OCI-M1 (cell line): Measurements from ENCODE around the gene BEND6.

Source experiments
- DNase-seq: peaks from one replicate; lab custom pipeline; 2025; lab: John Stamatoyannopoulos, UW

The BEND6 gene

DNA sequence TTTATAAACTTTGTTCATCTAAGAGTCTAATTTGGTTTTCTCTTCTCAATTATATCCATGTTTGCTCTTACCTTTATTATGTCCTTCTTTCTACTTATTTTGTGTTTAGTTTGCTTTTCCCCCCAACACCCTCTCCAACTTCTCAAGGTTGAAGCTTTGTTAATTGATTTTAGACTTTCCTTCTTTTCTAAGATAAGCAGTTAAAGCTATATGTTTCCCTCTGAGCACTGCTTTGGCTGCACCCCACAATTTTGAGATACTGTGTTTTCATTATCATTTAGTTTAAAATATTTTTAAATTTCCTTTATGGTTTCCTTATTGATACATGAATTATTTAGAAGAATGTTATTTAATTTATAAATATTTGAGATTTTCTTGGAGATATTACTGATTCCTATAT, 13.9 kb upstream of the BEND6 start:
- no peak for DNase-seq

DNA sequence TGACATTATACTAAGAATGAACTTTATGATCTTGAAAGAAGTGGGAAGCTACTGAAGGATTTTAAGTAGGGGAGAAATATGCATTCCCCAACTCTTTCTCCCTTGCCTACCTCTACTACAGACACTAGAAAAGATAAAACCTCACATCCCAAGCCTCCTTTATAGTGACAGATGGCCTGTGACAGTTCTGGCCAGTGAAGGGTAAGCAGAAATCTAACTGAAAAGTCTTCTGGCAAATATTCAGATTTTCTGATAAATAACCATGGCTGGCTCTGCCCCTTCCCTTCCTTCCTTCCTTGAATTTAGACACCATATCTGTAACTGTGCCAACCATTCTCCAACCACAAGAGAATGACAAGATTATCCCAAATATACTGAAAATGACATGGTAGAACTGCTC, 10.2 kb upstream of the BEND6 start:
- no peak for DNase-seq

DNA sequence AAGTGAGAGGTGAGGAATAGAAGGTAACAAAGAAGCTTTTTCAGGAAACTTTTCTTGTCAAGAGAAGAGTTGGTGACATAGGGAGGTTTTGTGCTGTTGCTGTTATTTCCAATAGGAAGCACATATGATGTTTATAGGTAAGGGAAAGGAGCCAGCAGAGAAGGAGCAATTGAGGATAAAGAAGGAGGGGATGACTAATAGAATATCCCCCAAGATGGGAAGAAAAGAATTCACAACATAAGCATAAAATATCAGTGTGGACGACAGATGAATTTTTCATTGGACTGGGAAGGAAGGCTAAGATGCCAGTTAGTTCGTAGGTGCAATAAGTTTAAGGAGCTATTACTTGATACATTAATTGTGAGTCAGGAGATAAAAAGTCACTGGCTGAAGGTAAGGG, 8.5 kb upstream of the BEND6 start:
- no peak for DNase-seq

DNA sequence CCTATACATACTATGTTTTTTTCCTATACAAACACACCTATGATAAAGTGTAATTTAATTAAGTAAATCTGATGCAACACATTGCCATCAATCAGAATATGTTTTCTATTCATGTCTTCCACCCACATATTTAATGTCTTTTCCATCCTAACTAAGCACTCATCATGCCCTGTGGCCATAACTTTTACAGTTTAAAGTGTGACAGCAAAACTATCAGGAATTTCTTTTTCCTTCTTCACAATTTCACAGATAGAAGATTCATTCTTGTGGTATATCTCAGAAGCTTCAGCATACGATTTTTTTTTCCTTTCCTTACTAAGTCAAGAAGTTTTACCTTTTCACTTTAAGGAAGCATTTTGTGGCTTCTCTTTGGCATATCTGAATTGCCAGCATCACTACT, 7.0 kb upstream of the BEND6 start:
- DNase-seq: no peak

DNA sequence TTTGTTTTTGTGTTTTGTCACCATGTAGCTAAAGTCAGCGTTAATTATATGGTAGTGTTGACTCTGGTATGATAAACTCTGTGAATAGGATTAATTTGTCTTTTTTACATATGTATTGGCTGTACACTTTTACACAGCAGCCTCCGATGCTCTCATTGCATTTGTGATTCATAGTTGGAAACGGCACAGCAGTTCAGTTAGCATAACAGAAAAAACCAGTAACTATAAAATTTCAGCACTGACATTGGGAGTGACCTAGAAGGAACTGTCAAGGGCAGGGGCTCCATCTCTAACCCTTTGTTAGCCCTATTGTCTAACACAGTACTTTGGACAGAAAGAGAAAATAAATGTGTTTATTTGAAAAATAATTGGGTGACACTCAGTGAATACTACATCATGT, 5.6 kb upstream of the BEND6 start:
- DNase-seq: no peak

DNA sequence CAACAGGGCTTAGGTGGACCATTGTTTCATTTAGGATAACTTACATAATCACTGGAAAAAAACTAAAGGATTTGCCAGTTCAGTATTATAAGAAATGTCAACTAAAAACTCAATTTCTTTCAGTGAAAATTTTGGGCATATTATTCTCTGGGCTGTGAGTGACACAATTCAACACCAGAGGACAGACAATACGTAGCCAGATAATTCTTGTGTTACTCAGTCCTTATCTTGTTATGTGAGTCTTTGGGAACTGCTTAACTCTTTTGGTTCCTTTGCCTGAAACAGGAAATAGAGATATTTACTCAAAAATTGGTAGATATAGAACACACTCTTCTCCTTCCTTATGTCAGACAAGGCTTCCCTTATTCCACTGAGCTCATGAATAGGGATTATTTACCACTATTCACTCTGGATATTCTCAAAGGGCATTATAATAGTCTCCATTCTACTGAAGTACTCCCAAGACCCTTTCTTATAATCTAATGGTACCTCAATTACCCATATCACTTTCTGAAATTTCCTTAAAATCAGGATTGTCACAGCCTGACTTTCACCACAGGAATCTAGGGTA, 4.9 kb upstream of the BEND6 start:
- peak; percentile 74 for DNase-seq

DNA sequence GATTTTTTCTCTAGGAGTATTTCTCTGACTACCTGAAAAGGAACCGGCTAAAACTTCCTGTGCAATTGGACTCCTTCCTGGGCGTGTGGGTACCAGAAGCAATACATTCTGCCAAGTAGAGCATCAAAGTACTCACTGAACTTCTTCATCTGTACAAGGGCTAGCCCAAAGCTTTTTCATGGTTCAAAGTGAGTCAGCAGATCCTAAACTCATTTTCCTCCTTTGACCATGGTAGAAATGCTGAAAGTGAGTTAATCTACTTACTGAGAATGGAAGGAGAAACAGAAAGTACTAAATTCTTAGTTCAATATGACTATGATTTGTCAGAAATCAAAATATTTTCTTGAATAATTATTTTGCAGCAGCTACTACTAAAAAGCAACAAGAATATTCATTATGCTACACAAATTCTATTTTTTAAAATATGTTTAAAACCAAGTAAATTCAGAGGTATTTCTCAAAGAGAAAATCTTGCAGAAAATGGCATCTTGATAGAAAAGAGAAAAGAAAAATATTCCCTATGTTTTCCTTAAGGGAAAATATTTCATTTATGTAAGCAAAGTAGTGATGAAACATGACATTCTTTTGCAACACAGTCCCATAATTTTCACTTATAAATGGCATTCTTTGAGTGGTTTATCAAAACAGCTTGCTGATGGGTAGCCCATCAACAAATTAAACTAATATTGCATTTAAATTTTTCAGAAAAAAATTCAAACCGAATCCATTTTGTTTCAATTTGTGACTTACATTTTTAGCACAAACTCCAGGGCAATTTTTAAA, 3.7 kb upstream of the BEND6 start:
- peak; percentile 86 for DNase-seq

DNA sequence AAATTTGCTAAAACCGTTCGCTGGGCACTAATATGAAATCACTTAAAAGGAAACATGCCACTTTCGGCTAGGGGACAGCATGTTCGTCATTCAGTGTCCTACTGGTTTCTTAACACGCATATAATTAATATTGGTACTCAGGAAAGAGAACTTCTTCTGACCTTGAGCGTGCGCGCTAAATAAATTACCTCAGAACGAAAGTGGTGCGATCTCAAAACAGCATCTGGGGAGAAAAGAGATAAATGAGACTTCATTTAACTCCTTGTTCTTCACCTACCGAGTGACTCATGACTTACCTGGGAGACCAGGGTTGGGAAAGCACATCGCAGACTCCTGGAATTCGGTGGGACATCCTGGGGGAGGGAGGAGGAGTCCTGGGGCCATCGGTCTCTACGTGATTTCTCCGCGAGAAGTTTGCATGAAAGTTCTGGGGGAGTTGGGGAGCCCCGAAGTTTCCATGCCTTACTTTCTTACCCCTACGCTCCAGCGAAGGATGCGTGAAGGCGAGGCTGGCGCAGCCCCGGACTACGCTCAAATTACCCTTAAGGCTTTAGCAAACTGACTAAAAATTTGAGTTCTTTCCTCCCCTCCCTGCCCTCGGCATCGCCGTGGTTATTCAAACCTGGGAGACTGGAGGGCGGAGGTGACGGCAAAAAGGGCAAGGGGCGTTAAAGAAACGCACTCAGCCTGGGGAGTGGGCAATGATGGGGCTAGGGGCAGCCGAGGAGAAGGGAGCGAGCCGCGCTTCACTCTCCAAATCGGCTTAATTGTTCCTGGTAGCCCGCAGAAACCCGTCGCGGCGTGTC, 1.1 kb upstream of the BEND6 start:
- peak; percentile 26 for DNase-seq

DNA sequence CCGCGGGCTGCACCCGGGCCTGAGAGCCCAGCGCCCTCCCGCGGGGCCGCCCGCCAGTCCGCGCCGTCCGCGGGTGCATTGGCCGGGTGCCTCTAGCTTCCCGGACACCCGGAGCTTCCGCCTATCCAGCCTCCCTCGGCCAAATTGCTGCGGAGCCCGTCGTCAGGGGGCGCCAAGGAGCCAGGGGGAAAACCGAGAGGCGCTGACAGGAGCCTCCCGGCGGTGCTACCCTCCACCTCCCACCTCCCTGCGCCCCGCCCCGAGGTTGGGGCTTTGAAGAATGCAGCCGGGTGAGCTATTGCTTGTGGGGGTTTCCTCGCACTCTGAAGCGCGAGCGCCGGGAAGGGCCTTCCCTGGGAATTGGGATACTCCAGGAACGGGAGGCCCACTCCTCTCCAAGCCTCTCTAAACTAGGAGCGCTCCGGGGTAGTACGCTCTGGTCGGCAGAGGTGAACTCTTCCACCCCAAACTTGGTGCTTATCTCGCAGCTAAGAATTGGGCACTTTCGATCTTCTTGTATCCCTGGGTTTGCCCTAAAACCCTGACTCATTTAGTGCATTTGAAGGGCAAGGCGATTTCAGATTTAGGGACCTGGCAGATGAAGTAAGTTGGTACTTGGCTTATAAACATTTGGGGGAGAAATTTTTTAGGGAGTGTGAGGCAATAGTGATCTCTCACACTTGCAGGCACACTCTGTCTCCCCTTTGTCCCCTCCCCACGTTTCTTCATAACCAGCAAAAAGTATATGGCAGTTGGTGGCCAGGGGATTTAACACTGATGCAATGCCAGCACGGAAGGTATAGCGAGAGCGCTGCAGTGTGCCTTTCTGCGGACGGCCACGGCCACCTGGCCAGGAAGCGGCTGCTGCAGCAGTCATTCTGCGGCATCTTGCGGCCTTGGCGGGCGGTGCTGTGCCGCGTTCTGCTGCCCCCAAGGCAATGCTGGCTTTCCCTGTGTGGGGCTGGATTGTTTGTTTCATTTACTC, 556 bp downstream of the BEND6 start:
- DNase-seq: peak; percentile 97

DNA sequence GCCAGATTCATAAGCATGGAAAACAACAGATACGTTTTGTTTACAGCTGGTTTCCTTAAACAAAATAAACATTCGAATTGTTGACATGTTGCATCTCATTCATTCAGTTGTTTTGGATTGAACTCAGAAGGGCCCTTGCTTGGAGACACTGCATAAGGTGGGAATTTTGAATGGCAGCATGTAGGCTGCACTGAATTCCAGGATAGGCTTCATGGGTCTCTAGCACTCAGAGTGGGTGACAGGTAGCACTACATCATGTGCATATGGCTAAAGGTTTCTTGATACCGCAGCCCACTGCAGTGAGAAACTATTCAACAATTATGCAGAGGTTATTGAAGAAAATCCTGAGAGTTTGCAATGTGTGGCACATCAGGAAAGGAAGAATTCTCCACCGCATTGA, 1.6 kb downstream of the BEND6 start:
- DNase-seq: no peak

DNA sequence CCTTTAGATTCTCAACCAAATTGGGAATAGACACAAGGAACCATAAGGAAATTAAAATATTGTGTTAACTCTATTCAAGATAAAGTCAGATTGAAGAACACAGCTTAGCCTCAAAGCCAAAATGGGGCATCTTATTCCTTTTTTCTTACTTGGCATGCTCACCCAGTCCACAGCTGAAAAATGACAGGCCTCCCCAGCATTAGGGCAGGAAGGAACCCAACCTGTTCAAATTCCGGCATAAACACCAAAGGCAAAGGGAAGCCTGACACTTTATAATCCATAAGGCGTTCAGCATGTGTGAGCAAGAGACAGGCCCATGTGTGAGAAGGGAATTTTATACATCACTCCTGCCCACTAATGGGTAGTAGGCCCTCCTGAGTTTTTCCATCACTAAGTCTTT, 2.9 kb downstream of the BEND6 start:
- no peak for DNase-seq

DNA sequence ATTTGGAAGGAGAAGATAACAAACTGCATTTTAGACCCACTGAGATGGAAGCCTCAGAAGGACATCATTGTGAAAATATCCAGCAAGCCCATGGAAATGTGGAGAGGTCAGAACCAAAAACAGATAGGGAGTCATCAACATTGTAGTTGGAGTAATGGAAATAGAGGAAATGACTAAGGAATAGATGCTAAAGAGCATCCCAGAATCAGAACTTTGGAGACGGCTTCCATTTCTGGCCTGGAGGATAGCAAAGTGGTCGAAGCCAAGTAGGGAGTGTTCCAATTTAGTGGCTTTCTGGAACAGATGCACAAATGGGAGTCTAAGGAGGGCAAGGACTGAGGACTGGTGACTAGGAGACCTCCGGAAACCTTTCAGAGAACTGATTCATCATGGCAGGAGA, 3.6 kb downstream of the BEND6 start:
- no peak for DNase-seq

DNA sequence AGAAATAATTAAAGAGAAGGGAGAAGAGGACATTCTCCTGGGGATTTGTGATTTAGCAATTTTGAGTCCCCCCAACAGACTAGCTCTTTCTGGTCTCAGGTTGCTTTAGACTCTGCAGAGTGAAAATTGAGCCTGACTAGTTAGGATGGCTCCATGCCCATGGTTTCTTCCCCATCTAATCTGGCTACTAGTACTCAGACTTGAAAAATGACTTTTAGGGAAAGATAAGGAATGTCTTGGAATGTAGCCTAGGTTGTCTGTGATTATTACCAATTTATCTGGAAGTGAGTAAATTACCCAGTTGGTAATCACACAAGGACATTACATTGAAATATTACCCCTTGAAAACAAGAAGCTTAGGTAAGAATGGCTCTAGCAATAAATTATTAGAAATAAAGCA, 4.2 kb downstream of the BEND6 start:
- no peak for DNase-seq

DNA sequence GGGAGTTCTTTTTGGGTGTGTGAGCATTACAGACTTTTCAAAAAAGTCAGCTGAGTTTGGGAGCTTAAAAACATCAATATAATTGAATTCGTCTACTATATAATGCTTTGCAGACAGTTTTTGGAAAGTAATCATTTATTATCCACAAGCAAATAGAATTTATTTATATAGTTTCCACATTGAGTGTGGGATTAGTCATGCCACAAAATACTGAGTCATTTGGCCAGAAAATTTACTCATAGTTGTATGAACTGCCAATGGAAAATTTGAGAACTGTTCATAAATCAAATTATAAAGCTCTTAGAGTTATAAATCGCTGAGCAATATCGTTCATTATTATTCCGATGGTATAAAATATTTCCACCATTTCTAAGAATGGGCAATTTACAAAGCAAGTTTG, 5.0 kb downstream of the BEND6 start:
- no peak for DNase-seq

DNA sequence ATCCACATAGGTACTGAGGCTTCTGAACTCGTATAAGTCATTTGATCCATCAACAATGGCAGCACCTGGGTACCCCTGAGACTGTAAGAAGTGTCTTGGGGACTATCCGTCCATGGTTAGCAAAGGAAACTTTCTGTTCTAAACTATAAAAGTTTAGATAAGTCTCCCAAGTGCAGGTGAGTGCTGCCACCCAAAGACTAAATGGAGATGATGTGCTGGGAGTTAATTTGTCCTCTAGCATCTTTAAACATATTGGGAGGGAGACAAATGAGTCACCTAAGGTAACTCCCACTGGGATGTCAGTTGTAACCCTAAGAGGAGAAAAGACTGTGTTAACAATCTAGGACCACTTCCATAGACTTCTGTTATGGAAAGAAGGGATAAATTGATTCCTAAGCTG, 6.2 kb downstream of the BEND6 start:
- DNase-seq: peak; percentile 21

DNA sequence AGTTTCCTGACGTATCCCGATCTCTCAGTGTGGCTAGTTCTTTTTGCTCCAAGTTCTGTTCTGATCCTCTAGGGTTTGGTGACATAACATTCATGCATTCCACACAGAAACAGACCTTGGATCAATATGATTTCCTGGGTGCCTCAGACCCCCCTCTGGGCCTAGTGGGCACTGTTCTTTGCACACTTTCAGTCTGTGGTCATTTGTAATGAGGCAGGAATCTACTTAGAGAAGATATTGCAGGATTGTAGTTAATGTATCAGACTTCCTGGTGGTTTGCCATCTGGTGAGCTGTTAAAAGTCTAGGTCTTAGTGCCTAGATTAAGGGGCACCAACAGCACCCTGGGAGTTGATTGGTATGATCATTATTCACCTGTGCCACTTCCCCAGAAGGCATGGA, 7.5 kb downstream of the BEND6 start:
- no peak for DNase-seq

DNA sequence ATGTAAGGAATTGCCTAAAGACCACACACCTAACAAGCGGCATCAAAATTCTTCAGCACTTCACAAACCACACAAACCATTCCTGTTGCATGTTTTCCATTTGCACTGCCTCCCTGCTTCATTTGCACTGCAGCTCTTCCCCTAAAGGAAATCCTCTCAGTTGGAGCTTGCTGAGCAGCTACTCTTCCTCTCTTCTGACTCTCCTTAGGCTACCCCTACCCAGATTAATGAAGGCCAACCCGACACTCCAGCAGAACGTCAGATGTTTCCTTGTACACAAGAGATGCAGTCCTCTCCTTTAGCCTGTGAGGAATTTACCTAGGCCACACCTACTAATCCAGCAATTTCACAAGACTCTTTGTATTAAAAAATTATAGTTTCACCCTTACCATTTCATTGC, 8.1 kb downstream of the BEND6 start:
- no peak for DNase-seq

DNA sequence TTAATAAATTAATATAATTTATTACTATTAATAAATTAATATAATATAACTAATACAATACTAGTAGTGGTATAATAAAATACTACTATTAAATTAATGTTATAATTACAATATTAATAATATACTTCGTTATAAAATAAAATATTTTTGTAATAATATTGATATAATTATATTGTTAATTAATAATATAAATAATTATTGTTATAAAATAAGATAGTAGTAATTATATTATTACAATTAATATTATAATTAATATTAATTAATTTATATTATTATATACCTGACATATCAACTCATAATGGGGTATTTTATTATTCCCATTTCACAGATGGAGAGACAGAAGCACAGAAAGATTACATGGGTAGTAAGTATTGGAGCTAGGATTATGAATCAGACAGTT, 8.9 kb downstream of the BEND6 start:
- no peak for DNase-seq

DNA sequence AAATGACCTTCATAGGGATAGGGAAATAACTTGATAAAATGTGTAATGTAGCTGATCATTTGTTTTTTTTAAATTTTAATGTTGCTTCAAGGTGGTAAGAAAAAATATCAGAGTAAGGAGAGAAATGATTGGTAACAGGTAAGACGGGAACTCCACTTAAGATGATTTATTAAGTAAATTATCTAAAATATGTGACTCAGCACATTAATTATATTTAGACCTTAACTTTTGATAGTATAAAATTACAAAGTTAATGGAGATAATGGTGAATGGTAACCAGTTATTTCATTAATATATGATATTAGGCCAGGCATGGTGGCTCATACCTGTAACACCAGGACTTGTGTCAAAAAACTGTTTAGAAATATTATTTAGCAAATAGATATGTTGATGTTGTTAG, 10.2 kb downstream of the BEND6 start:
- no peak for DNase-seq

DNA sequence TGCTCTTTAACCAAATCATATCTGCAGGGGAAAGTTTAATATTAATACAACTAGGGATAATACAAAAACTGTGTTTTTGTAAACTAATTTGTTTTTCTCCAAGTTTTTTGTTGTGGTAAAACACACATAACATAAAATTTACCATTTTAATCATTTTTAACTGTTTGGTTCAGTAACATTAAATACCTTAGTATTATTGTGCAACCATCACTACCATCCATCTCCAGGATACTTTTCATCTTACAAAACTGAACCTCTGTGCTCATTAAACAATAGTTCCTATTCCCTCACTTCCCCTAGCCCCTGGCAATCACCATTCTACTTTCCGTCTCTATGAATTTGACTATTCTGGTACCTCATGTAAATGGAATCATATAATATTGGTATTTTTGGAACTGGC, 15.9 kb downstream of the BEND6 start:
- no peak for DNase-seq

DNA sequence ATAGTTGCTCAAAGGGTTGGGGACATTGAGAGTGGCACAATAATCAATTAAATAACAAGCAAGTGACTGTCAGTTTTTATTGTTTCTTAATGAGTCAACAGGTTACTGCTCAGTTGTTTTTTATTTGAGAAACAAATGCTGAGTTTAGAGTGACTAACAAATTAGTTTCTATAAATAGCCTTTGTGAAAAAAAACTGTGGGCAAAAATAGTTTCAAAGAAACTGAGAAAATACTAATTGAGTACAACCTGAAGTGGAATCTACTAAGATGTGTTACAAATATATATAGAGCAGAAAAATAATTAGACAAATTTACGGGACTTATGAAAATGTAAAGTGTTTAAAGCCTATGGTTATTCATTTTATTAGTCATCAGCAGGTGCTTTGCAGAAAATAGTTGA, 22.3 kb downstream of the BEND6 start:
- DNase-seq: no peak

DNA sequence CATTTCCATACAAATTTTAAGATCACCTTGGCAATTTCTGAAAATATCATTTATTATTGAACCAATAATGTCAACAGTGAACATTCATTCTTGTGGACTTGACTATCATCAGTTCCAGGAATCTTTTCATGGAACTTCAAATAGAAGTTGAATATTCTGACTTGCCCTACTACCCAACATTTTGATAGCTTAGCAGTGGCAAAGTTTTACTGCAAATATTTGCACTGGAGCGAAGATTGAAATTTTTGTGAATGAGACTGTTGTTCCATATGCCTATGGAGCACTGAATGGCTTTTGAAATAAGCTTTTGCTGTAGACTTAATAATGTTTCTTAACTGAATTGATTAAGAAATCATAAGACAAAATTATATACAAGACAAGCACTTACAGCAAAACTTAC, 23.6 kb downstream of the BEND6 start:
- no peak for DNase-seq
